CD4-positive, alpha-beta T cell (primary cell): ENCODE data around the gene CDH5. TPM values are rescaled to one million over a fixed set of nuclear protein-coding genes. Genes with fewer than 3 reads are reported as not detected.

Experiments
- ATAC-seq: fragments of 200-7000 bp; cut with Tn5 transposase; one replicate; pipeline ENCODE4 v1.10.0; 2022; ENCODE audit warnings: mild to moderate bottlenecking; ENCODE audit not compliant: poor library complexity
- CTCF ChIA-PET: fragments of 350-600 bp; sonication (Branson Sonifier 250); formaldehyde crosslinking; loops from one replicate; lab custom pipeline; 2021; ENCODE audit warnings: antibody characterized with exemption, inconsistent platforms; lab: Charles Lee
- POLR2A ChIA-PET: fragments of 350-600 bp; sonication (Branson Sonifier 250); formaldehyde crosslinking; loops from one replicate; lab custom pipeline; 2021; ENCODE audit warnings: antibody characterized with exemption, inconsistent platforms; lab: Charles Lee
- DNase-seq, 14 experiments: peaks; one replicate each; pipeline ENCODE4 v3.0.0-alpha.2; 2013 to 2020; ENCODE audit warnings: mixed read lengths in 2 of 14
- H3K27ac ChIP-seq, 2 donors: one replicate each; pipeline versions ENCODE4 v1.5.1 to v1.7.0; 2013; ENCODE audit warnings: low read length in 2 of 2, low read depth in 1 of 2, mild to moderate bottlenecking in 1 of 2
- H3K27me3 ChIP-seq, 2 experiments: 1 replicate in 1 of 2; 2 replicates in 1 of 2; pipeline versions ENCODE4 v1.6.1 to v1.7.0; 2013; ENCODE audit warnings: low read length in 2 of 2, control low read depth in 1 of 2, mild to moderate bottlenecking in 1 of 2, moderate library complexity in 1 of 2; ENCODE audit not compliant: insufficient read depth in 2 of 2, control insufficient read depth in 1 of 2
- H3K36me3 ChIP-seq: one replicate; pipeline ENCODE4 v1.6.1; 2013; ENCODE audit warnings: low read length, control low read depth; ENCODE audit not compliant: insufficient read depth
- H3K4me1 ChIP-seq: one replicate; pipeline ENCODE4 v1.6.1; 2013; ENCODE audit warnings: low read length, control low read depth; ENCODE audit not compliant: insufficient read depth
- H3K4me3 ChIP-seq: one replicate; pipeline ENCODE4 v1.5.1; 2013; ENCODE audit warnings: mild to moderate bottlenecking, low read length, moderate library complexity
- H3K9me3 ChIP-seq, 2 experiments: 1 replicate in 1 of 2; 2 replicates in 1 of 2; pipeline versions ENCODE4 v1.6.1 to v1.7.0; 2013; ENCODE audit warnings: low read length in 2 of 2, mild to moderate bottlenecking in 2 of 2, control low read depth in 1 of 2, moderate library complexity in 1 of 2; ENCODE audit not compliant: control insufficient read depth in 1 of 2, insufficient read depth in 1 of 2
- H3K27ac Mint-ChIP-seq: one replicate; pipeline ENCODE4 v1.8.0; 2020; ENCODE audit warnings: mixed read lengths
- H3K27me3 Mint-ChIP-seq: one replicate; pipeline ENCODE4 v1.8.0; 2021; ENCODE audit warnings: mixed read lengths
- H3K36me3 Mint-ChIP-seq: one replicate; pipeline ENCODE4 v1.8.0; 2021; ENCODE audit warnings: low read depth, mixed read lengths
- H3K4me1 Mint-ChIP-seq: one replicate; pipeline ENCODE4 v1.8.0; 2021; ENCODE audit warnings: low read depth, mixed read lengths
- H3K4me3 Mint-ChIP-seq: one replicate; pipeline ENCODE4 v1.8.0; 2020; ENCODE audit warnings: mild to moderate bottlenecking, mixed read lengths
- H3K9me3 Mint-ChIP-seq: one replicate; pipeline ENCODE4 v1.8.0; 2020; ENCODE audit warnings: mixed read lengths
- intact Hi-C, 2 experiments: fragments of 100-400 bp; cut with DNase I in 1 of 2; cut with micrococcal nuclease in 1 of 2; formaldehyde crosslinking; loops; one replicate each; pipeline versions ENCODE4 v1.15.1 to v1.9.0; 2023 to 2025; cut with DNase I, micrococcal nuclease
- total RNA-seq, 174 experiments: library from RNA in 2 of 174; stranded (reverse) in 2 of 174; gene quantifications; one replicate each; pipeline ENCODE4 v1.2.3 and lab custom pipeline; 2021 to 2026
- TF ChIP-seq, protein P1 (sequence below): fragments of 200-600 bp; IDR thresholded peaks from one replicate; pipeline ENCODE4 v1.8.0; 2022; ENCODE audit warnings: antibody characterized with exemption, mild to moderate bottlenecking

Gene CDH5
- total RNA-seq, 2 experiments from 2014 or later = not detected

DNA sequence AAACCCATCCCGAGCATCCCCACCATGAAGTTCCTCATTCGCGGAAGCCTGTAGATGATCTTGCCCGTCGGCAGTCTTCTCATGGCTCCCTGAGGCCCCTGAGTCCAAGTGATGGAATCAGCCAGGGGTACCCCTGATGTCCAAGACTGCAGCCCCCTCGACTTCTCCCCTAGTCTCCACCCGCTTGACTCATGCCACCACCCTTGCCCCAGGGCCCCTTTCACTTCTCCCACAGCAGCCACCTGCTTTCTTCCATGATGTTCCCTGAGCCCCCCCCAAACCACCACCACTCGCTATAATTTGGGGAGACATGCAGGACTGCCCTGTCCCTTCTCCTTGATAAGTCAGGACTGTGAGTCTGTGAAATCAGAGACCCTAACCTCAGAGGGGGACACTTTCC, 72.0 kb downstream of the CDH5 start:
- Histone ChIP-seq H3K9me3 (no peaks in the 10 kb centered on the region), H3K4me3 (no peak overlapping the region), H3K4me1 (no peaks in the 10 kb centered on the region), H3K27ac (no peak overlapping the region), H3K27me3 (peaks cover 0 to 12% of the 10 kb centered on the region in 2 experiments), H3K36me3 (no peaks in the 10 kb centered on the region)
- DNase-seq = no peak
- H3K4me3 Mint-ChIP-seq = no peak overlapping the region
- TF ChIP-seq, protein P1, sequence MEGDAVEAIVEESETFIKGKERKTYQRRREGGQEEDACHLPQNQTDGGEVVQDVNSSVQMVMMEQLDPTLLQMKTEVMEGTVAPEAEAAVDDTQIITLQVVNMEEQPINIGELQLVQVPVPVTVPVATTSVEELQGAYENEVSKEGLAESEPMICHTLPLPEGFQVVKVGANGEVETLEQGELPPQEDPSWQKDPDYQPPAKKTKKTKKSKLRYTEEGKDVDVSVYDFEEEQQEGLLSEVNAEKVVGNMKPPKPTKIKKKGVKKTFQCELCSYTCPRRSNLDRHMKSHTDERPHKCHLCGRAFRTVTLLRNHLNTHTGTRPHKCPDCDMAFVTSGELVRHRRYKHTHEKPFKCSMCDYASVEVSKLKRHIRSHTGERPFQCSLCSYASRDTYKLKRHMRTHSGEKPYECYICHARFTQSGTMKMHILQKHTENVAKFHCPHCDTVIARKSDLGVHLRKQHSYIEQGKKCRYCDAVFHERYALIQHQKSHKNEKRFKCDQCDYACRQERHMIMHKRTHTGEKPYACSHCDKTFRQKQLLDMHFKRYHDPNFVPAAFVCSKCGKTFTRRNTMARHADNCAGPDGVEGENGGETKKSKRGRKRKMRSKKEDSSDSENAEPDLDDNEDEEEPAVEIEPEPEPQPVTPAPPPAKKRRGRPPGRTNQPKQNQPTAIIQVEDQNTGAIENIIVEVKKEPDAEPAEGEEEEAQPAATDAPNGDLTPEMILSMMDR = no peak
- H3K36me3 Mint-ChIP-seq = no peaks in the 10 kb centered on the region
- no peak overlapping the region for H3K27ac Mint-ChIP-seq
- H3K27me3 Mint-ChIP-seq = peaks cover 42% of the 10 kb centered on the region
- POLR2A ChIA-PET = no interaction called here
- no peaks in the 10 kb centered on the region for H3K4me1 Mint-ChIP-seq
- CTCF ChIA-PET = no interaction called here
- intact Hi-C loops = no loop called here
- ATAC-seq = no peak
- H3K9me3 Mint-ChIP-seq = no peaks in the 10 kb centered on the region

DNA sequence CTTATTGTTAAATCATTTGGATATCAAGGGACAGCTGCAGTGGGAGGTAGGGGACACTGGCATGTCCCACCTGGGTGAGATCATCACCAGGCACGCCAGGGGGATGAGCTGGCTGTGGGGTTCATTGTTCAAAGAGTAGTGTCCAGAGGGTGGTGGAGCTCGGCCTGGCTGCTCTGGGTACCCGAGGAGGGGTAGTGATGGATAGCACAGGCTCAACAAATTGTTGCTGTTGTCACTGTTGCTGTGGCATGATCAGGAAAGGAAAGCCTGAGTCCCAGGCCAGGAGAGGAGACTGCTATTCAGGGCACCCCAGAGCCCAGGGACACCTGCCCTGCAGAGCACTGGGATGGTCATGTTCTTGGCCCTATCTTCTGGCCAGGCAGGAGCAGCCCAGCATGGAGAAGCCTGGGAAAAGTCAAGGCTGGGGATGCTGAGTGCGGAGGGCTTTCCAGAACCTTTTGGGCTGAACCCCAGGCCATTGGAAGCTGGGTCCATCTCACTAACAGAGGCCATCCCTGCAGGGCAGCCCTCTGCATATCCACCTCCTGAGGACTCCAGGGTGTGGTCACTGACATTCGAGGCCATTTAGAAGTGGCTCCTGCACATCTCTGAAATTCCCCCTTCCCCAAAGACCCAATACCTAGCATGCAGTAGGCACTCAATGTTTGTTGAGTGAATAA, 72.7 kb downstream of the CDH5 start:
- no peak overlapping the region for H3K4me3 ChIP-seq
- no peaks in the 10 kb centered on the region for H3K4me1 Mint-ChIP-seq
- no peak overlapping the region for H3K4me3 Mint-ChIP-seq
- H3K27me3 ChIP-seq = peaks cover 0 to 10% of the 10 kb centered on the region in 2 experiments
- no peak overlapping the region for H3K27ac ChIP-seq
- no peaks in the 10 kb centered on the region for H3K36me3 ChIP-seq
- DNase-seq (no peak), ATAC-seq (no peak)
- POLR2A ChIA-PET = no interaction called here
- intact Hi-C loops = no loop called here
- no peaks in the 10 kb centered on the region for H3K36me3 Mint-ChIP-seq
- no peaks in the 10 kb centered on the region for H3K9me3 ChIP-seq
- no peak overlapping the region for H3K27ac Mint-ChIP-seq
- H3K9me3 Mint-ChIP-seq = no peaks in the 10 kb centered on the region
- H3K4me1 ChIP-seq = no peaks in the 10 kb centered on the region
- TF ChIP-seq, protein P1 = no peak
- CTCF ChIA-PET = no interaction called here
- H3K27me3 Mint-ChIP-seq = peaks cover 45% of the 10 kb centered on the region

DNA sequence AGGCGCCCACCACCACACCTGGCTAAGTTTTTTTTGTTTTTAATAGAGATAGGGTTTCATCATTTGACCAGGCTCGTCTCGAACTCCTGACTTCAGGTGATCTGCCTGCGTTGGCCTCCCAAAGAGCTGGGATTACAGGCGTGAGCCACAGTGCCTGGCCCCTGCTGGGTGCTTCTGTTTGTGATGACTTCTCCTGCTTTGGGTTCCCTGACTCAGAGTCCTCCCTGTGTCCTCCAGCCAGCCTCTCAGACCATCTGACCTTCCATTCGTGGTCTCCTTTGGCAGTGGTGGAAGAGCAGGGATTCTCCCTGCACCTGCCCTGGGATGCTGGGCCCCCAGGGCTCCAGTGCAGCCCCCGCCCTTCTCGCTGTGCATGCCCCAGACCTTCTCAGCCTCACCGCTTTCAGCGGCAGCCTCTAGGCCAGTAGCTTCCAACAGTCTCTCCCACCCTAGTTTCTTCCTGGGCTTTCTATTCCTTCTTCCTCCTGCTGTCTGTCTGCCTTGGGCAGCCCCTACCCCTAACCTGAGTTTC, 73.8 kb downstream of the CDH5 start:
- intact Hi-C loops = no loop called here
- TF ChIP-seq, protein P1 = no peak
- no peak for ATAC-seq
- H3K27ac ChIP-seq = no peak overlapping the region
- Mint-ChIP-seq H3K27me3 (peaks cover 38% of the 10 kb centered on the region), H3K27ac (no peak overlapping the region), H3K9me3 (no peaks in the 10 kb centered on the region), H3K4me3 (no peak overlapping the region), H3K36me3 (no peaks in the 10 kb centered on the region), H3K4me1 (no peaks in the 10 kb centered on the region)
- ChIA-PET CTCF (no interaction called here), POLR2A (no interaction called here)
- no peaks in the 10 kb centered on the region for H3K9me3 ChIP-seq
- H3K4me1 ChIP-seq = no peaks in the 10 kb centered on the region
- no peak overlapping the region for H3K4me3 ChIP-seq
- peaks cover 0 to 7% of the 10 kb centered on the region in 2 experiments for H3K27me3 ChIP-seq
- no peak for DNase-seq
- H3K36me3 ChIP-seq = no peaks in the 10 kb centered on the region
